SK-N-MC (cell line): ENCODE results near the gene PARP1.

Experiments used
- EZH2 ChIP-seq: fragments of 200-600 bp; sonication (generic); IDR thresholded peaks from one replicate; pipeline ENCODE4 v1.6.1; 2017; ENCODE audit warnings: antibody characterized with exemption
- POLR2AphosphoS5 ChIP-seq: IDR thresholded peaks from 2 replicates; pipeline ENCODE4 v1.6.1; 2012; ENCODE audit warnings: mild to moderate bottlenecking, low read depth, low read length, borderline replicate concordance

DNA sequence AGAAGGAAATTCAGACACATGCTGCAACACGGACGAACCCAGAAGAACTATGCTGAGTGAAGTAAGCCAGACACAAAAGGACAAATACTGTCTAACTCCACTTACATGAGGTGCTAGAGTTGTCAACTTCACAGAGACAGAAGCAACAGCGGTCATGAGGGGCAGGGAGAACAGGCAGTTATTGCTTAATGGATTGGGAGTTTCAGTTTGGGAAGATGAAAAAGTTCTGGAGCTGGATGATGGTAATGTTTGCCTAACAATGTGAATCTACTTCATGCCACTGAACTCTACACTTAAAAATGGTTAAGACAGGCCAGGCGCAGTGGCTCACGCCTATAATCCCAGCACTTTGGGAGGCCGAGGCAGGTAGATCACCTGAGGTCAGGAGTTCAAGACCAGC lies 12.1 kb downstream of the PARP1 start:
- no peak for TF ChIP-seq POLR2AphosphoS5
- TF ChIP-seq EZH2, result no peak
